Activated B cell treated with CpG ODN at 0.5 μM for 24 hours (primary cell): Measurements from ENCODE around the gene S100PBP. TPM values are rescaled to one million over a fixed set of nuclear protein-coding genes. Genes with fewer than 3 reads are reported as not detected.

Source experiments
- ATAC-seq: fragments of 200-7000 bp; cut with Tn5 transposase; one replicate; pipeline ENCODE4 v1.10.0; 2021; ENCODE audit warnings: low read depth, mild to moderate bottlenecking, moderate library complexity
- CTCF ChIA-PET: fragments of 350-600 bp; sonication (Branson Sonifier 250); formaldehyde crosslinking; loops from one replicate; lab custom pipeline; 2021; ENCODE audit warnings: antibody characterized with exemption; lab: Charles Lee
- POLR2A ChIA-PET: fragments of 350-600 bp; sonication (Branson Sonifier 250); formaldehyde crosslinking; loops from one replicate; lab custom pipeline; 2021; ENCODE audit warnings: antibody characterized with exemption; lab: Charles Lee
- DNase-seq: peaks from one replicate; pipeline ENCODE4 v3.0.0; 2022
- H3K27ac Mint-ChIP-seq: one replicate; pipeline ENCODE4 v1.8.0; 2020; ENCODE audit warnings: mixed read lengths
- H3K27me3 Mint-ChIP-seq: one replicate; pipeline ENCODE4 v1.8.0; 2021; ENCODE audit warnings: mixed read lengths
- H3K36me3 Mint-ChIP-seq: one replicate; pipeline ENCODE4 v1.8.0; 2021; ENCODE audit warnings: low read depth, mixed read lengths
- H3K4me1 Mint-ChIP-seq: one replicate; pipeline ENCODE4 v1.8.0; 2021; ENCODE audit warnings: mixed read lengths
- H3K4me3 Mint-ChIP-seq: one replicate; pipeline ENCODE4 v1.8.0; 2020; ENCODE audit warnings: mild to moderate bottlenecking, mixed read lengths
- H3K9me3 Mint-ChIP-seq: one replicate; pipeline ENCODE4 v1.8.0; 2020; ENCODE audit warnings: mixed read lengths
- intact Hi-C: fragments of 100-400 bp; cut with micrococcal nuclease; formaldehyde crosslinking; loops from one replicate; pipeline ENCODE4 v1.15.1; 2024
- total RNA-seq: library from RNA; stranded (reverse); gene quantifications from 2 replicates; pipeline ENCODE4 v1.2.3, GENCODE V29; 2022
- TF ChIP-seq, protein P1 (sequence below): fragments of 200-600 bp; IDR thresholded peaks from one replicate; pipeline ENCODE4 v1.8.0; 2022; ENCODE audit warnings: antibody characterized with exemption, mild to moderate bottlenecking

Gene S100PBP
- total RNA-seq, 1 donor from 2014 or later: 50.5 TPM

DNA sequence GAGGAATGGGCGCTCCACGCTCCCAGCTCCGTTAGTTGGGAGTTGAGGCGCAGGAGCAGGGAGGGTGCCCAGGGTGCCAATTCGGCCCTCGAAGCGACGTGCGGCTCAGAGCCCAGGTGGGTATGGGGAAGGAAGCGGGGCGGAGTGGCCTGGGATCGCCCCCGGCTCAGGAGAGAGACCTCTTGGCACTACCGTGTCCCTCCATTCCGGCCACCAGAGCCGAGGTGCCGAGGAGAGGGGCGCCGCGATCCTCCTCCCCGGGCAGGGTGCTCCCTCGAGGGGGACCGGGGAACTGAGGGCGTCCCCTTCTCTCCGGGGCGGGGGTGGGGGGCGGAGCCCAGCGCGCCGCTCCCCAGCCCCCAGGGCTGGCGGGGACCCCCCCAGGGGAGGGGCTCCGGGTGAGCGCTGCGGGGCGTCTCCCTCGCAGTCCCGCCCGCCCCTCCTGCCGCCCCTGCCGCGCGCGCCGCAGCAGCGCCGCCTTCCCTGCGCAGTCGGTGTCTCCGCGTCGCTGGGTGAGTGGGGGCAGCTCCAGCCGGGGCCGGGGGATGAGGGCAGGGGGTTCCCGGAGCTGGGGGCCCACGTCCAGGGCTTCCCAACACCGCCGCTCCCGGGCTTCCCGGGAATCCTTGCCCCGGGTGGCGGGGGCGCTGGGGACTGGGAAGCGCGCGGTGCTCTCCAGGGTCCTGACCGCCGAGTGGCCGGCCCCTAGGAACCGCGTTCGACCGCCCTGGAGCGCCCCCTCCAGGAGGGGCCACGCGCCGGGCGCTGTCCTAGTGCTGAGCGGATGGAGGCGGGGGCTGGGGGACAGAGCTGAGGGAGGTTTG lies 68.8 kb downstream of the S100PBP start, which contains the start of gene HPCA:
TSS of gene HPCA (plus strand) at position 488 of the 824 bp plus-strand sequence. CDS start 2,408 bp downstream, outside the sequence.
- DNase-seq (no peak), ATAC-seq (peak; percentile 62)
- TF ChIP-seq, protein P1, sequence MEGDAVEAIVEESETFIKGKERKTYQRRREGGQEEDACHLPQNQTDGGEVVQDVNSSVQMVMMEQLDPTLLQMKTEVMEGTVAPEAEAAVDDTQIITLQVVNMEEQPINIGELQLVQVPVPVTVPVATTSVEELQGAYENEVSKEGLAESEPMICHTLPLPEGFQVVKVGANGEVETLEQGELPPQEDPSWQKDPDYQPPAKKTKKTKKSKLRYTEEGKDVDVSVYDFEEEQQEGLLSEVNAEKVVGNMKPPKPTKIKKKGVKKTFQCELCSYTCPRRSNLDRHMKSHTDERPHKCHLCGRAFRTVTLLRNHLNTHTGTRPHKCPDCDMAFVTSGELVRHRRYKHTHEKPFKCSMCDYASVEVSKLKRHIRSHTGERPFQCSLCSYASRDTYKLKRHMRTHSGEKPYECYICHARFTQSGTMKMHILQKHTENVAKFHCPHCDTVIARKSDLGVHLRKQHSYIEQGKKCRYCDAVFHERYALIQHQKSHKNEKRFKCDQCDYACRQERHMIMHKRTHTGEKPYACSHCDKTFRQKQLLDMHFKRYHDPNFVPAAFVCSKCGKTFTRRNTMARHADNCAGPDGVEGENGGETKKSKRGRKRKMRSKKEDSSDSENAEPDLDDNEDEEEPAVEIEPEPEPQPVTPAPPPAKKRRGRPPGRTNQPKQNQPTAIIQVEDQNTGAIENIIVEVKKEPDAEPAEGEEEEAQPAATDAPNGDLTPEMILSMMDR: no peak
- Mint-ChIP-seq H3K9me3 (no peaks in the 10 kb centered on the region), H3K4me3 (no peak within 1 kb of the TSS), H3K36me3 (no peaks in the 10 kb centered on the region), H3K27ac (no peak within 1 kb of the TSS), H3K27me3 (peaks cover 63% of the 10 kb centered on the region), H3K4me1 (peaks cover 8% of the 10 kb centered on the region)
- POLR2A ChIA-PET: no interaction called here
- intact Hi-C loops: no loop called here
- CTCF ChIA-PET: interaction anchor here (0.7 kb wide), 1 partner anchor 11 kb away, joined by 3 read pairs; no protein-coding TSS in a partner anchor

DNA sequence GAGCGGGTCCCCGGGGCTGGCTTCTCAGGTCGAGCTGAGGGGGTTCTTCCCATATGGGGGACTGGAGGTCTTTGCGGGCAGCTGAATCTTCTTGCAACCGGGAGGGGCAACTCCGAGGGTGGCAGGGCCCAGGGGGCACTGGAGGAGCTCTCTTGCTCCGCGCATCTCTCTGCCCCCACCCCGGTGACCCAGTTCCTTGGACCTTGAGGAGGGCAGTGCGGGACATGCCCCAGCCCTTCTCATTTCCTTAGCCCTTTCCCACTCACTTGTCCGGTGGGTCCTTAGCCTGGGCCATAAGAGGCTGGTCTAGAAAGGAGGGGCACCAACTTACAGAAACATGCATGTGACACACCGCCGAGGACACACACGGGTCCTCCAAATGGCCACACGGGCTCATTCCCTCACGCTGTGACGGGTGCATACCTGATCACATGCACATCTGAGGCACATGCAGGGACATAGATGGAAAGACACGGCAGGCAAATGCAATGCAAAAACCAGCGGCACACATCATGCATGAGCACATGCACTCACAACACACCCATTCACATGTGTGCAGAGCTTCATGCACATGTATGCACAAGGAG lies 69.5 kb downstream of the S100PBP start:
- CTCF ChIA-PET: no interaction called here
- H3K4me3 Mint-ChIP-seq: no peak overlapping the region

DNA sequence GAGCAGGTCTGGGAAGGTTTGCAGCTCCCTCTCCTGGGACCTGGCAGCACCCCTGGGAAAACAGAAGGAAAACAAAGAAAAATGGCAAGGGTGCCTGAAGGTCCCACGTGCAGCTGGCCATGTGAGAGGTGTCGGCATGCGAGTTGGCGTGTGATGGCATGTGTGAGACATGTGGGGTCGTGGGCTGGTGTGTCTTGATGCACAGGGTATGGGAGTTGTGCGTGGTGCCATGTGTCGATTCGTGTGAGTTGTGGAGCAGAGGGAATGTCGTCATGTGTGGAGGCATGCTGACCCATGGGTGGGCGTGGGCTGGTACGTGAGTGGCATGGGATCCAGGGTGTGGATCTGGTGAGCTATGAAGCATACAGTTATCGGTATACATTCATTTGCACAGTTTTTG lies 70.2 kb downstream of the S100PBP start:
- no peak for DNase-seq
- Mint-ChIP-seq H3K27ac (no peak overlapping the region), H3K4me1 (peaks cover 17% of the 10 kb centered on the region), H3K36me3 (no peaks in the 10 kb centered on the region), H3K4me3 (no peak overlapping the region), H3K27me3 (peaks cover 77% of the 10 kb centered on the region), H3K9me3 (no peaks in the 10 kb centered on the region)
- intact Hi-C loops: no loop called here
- POLR2A ChIA-PET: no interaction called here
- no peak for ATAC-seq
- TF ChIP-seq, protein P1: no peak
- CTCF ChIA-PET: no interaction called here

More for the DNA sequence above, 69.5 kb downstream of the S100PBP start:
- peaks cover 10% of the 10 kb centered on the region for H3K4me1 Mint-ChIP-seq
- no peaks in the 10 kb centered on the region for H3K36me3 Mint-ChIP-seq
- TF ChIP-seq, protein P1: no peak
- POLR2A ChIA-PET: no interaction called here
- no peak overlapping the region for H3K27ac Mint-ChIP-seq
- H3K9me3 Mint-ChIP-seq: no peaks in the 10 kb centered on the region
- H3K27me3 Mint-ChIP-seq: peaks cover 70% of the 10 kb centered on the region
- no peak for ATAC-seq
- intact Hi-C loops: no loop called here
- DNase-seq: no peak

DNA sequence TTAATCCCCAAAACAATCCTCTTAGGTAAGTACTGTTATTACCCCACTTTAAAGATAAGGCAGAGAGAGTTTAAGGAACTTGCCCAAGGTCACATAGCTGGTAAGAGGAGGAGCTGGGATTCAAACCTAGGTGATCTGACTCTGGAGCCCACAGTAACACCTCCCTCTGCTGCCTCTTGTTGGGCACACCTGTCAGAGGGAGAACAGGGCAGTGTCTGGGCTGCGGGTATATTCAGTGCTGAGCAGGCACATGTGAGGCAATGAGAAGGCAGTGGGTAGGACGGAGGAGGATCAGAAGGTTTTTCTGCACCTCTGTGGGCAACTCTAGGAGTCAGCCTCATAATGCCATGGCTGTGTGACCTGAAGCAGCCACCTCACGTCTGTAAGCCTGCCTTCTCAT lies 70.7 kb downstream of the S100PBP start:
- H3K27ac Mint-ChIP-seq: no peak overlapping the region
- CTCF ChIA-PET: no interaction called here
- DNase-seq: no peak
- ATAC-seq: no peak
- TF ChIP-seq, protein P1: no peak
- intact Hi-C loops: no loop called here
- H3K27me3 Mint-ChIP-seq: peaks cover 80% of the 10 kb centered on the region
- no peak overlapping the region for H3K4me3 Mint-ChIP-seq
- H3K36me3 Mint-ChIP-seq: no peaks in the 10 kb centered on the region
- H3K9me3 Mint-ChIP-seq: no peaks in the 10 kb centered on the region
- peaks cover 20% of the 10 kb centered on the region for H3K4me1 Mint-ChIP-seq
- POLR2A ChIA-PET: no interaction called here

DNA sequence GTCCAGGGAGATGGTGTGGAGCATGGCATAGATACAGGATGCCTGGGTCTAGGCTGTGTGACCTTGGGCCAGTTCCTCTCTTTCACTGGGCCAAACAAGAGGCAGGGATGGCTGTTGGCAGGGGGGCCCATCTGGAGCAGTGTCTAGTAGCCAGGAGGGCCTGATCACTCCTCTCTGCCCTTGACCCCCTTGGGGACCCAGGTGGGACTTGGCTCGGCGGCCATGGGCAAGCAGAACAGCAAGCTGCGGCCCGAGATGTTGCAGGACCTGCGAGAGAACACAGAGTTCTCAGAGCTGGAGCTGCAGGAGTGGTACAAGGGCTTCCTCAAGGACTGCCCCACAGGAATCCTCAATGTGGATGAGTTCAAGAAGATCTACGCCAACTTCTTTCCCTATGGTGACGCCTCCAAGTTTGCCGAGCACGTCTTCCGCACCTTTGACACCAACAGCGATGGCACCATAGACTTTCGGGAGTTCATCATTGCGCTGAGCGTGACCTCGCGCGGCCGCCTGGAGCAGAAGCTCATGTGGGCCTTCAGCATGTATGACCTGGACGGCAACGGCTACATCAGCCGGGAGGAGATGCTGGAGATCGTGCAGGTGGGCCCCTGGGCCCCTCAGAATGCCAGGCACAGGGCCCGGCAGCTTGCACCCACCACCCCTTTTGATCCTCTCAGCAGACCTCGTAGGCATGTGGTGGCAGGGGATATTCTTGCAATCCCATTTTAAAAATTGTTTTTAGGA lies 71.4 kb downstream of the S100PBP start:
- Mint-ChIP-seq H3K36me3 (no peaks in the 10 kb centered on the region), H3K4me3 (no peak overlapping the region)

More for the DNA sequence above, 71.4 kb downstream of the S100PBP start:
- no peak overlapping the region for H3K27ac Mint-ChIP-seq
- H3K27me3 Mint-ChIP-seq: peaks cover 78% of the 10 kb centered on the region
- POLR2A ChIA-PET: no interaction called here
- no peaks in the 10 kb centered on the region for H3K9me3 Mint-ChIP-seq
- intact Hi-C loops: no loop called here
- DNase-seq (no peak), ATAC-seq (no peak)
- H3K4me1 Mint-ChIP-seq: peaks cover 25% of the 10 kb centered on the region
- CTCF ChIA-PET: no interaction called here
- TF ChIP-seq, protein P1: no peak
